Type B pancreatic cell (in vitro differentiated cells): ENCODE measurements around the gene TBC1D22A. TPM values are rescaled to one million over a fixed set of nuclear protein-coding genes. Genes with fewer than 3 reads are reported as not detected.
"Not testable (repeated sequence)": the region's sequence is repeated elsewhere in the genome, so short reads cannot be mapped to it uniquely, and the experiment has no call there.

ENCODE experiments used
- DNase-seq: peaks from one replicate; pipeline ENCODE4 v3.0.0; 2021; ENCODE audit warnings: mixed read lengths; ENCODE audit not compliant: unreplicated experiment; ENCODE audit errors: extremely low spot score
- H3K27ac Mint-ChIP-seq: 2 replicates; pipeline ENCODE4 v1.8.0; 2021; ENCODE audit warnings: mild to moderate bottlenecking, mixed read lengths
- H3K27me3 Mint-ChIP-seq: 2 replicates; pipeline ENCODE4 v1.8.0; 2021; ENCODE audit warnings: mixed read lengths
- H3K36me3 Mint-ChIP-seq: 2 replicates; pipeline ENCODE4 v1.8.0; 2021; ENCODE audit warnings: mixed read lengths
- H3K4me1 Mint-ChIP-seq: one replicate; pipeline ENCODE4 v1.8.0; 2021; ENCODE audit warnings: mixed read lengths; ENCODE audit not compliant: unreplicated experiment
- H3K4me3 Mint-ChIP-seq: 2 replicates; pipeline ENCODE4 v1.8.0; 2021; ENCODE audit warnings: mild to moderate bottlenecking, mixed read lengths
- H3K9me3 Mint-ChIP-seq: 2 replicates; pipeline ENCODE4 v1.8.0; 2021; ENCODE audit warnings: mixed read lengths
- total RNA-seq: library from RNA; stranded (reverse); gene quantifications from 2 replicates; pipeline ENCODE4 v1.2.1, GENCODE V29; 2021; ENCODE audit warnings: low replicate concordance
- TF ChIP-seq, protein P1 (sequence below): fragments of 200-600 bp; sonication (generic); conservative IDR thresholded peaks from 2 replicates; pipeline ENCODE4 v1.5.0; 2021; ENCODE audit warnings: antibody characterized with exemption, mild to moderate bottlenecking

TBC1D22A gene
- total RNA-seq, 1 donor from 2014 or later: 16.2 TPM

DNA sequence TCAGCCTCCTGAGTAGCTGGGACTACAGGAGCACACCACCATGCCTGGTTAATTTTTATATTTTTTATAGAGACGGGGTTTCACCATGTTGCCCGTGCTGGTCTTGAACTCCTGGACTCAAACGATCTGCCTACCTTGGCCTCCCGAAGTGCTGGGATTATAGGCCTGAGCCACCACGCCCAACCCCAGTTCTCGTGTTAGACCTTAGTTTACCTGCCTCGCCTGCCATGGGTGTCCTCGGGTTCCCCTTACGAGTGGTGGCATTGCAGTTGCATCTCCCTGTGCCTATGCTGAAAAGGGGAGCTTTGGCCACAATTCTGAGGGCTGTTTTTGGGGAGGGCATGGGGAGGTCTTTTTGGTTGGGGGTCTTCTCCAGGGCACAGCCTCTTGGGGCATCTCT, 18.8 kb downstream of the TBC1D22A start:
- Mint-ChIP-seq H3K36me3 (peaks cover 4% of the 10 kb centered on the region), H3K4me3 (no peak overlapping the region), H3K27ac (no peak overlapping the region), H3K9me3 (no peaks in the 10 kb centered on the region), H3K27me3 (no peaks in the 10 kb centered on the region), H3K4me1 (peaks cover 17% of the 10 kb centered on the region)
- TF ChIP-seq, protein P1, sequence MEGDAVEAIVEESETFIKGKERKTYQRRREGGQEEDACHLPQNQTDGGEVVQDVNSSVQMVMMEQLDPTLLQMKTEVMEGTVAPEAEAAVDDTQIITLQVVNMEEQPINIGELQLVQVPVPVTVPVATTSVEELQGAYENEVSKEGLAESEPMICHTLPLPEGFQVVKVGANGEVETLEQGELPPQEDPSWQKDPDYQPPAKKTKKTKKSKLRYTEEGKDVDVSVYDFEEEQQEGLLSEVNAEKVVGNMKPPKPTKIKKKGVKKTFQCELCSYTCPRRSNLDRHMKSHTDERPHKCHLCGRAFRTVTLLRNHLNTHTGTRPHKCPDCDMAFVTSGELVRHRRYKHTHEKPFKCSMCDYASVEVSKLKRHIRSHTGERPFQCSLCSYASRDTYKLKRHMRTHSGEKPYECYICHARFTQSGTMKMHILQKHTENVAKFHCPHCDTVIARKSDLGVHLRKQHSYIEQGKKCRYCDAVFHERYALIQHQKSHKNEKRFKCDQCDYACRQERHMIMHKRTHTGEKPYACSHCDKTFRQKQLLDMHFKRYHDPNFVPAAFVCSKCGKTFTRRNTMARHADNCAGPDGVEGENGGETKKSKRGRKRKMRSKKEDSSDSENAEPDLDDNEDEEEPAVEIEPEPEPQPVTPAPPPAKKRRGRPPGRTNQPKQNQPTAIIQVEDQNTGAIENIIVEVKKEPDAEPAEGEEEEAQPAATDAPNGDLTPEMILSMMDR: no peak
- DNase-seq: no peak

DNA sequence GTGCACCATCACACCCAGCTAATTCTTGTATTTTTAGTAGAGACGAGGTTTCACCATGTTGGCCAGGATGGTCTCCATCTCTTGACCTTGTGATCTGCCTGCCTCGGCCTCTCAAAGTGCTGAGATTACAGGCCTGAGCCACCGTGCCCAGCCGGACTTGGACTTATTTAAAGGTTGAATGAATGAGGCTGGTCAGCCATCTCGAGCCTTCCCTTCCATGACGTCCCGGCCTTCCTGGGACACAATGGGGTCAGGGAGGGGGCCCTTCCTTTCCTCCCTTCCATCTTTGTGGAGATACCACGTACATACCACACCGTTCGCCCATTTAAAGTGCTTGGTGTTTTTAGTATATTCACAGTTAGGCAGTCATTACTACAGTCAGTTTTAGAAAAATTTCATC, 19.8 kb downstream of the TBC1D22A start:
- DNase-seq, H3K27ac Mint-ChIP-seq, H3K4me3 Mint-ChIP-seq, H3K9me3 Mint-ChIP-seq, H3K36me3 Mint-ChIP-seq, H3K27me3 Mint-ChIP-seq, H3K4me1 Mint-ChIP-seq: not testable (repeated sequence)

DNA sequence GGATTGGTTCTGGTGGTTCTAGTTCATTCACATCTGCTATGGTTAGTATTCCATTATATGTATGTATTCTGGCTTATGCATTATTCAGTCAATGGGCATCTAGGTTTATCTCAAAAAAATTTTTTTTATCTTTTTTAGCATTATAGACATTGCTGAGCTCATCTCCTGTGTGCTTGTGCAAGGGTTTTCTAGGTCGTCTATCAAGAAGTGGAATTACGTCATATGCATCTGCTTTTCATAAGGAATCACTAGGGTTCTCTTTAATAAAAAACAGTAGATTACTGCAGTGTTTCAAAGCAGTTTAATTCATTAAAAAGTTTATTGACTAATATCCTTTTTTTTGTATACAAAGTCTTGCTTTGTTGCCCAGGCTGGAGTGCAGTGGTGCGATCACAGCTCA, 21.3 kb downstream of the TBC1D22A start:
- no peak for DNase-seq
- H3K27ac Mint-ChIP-seq: no peak overlapping the region
- no peaks in the 10 kb centered on the region for H3K9me3 Mint-ChIP-seq
- H3K27me3 Mint-ChIP-seq: no peaks in the 10 kb centered on the region
- TF ChIP-seq, protein P1: no peak
- peaks cover 4% of the 10 kb centered on the region for H3K36me3 Mint-ChIP-seq
- H3K4me1 Mint-ChIP-seq: no peaks in the 10 kb centered on the region
- H3K4me3 Mint-ChIP-seq: no peak overlapping the region

DNA sequence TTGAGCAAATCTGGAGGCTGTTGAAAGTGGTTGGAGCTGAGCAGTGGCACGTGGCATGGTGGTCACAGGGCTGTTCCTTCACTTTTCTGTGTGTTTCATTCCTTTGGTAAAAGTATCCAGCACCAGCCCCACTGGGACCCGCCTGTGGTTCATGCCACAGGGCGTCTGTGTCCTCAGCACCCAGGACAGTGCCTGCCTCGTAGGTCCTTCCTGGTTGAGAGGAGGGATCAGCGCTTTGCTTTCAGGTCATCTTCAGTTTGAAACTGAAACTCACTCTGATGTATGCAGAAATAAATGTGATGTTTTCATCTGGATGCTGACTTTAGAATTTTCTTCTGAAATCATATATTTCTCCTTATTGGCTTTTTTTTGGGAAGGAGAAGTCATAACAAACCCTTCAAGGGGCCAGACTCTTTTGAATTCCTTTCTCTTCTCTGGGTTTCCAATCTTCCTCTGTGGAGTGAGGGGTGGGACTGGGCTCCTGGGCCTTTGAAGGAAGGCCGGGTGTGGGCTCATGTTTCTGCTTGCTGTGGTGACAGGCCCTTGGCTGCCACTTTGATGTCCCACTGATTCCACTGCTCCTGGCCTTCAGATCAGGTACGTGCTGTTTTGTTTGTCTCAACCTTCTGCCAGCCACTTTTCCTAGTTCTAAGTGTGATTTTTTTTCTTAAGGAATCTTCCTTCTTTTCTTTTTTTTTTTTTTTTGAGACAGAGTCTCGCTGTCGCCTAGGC, 26.2 kb downstream of the TBC1D22A start:
- H3K9me3 Mint-ChIP-seq: no peaks in the 10 kb centered on the region
- H3K4me3 Mint-ChIP-seq: no peak overlapping the region
- no peaks in the 10 kb centered on the region for H3K4me1 Mint-ChIP-seq
- no peaks in the 10 kb centered on the region for H3K27me3 Mint-ChIP-seq
- no peak for DNase-seq
- TF ChIP-seq, protein P1: no peak
- peaks cover 2% of the 10 kb centered on the region for H3K36me3 Mint-ChIP-seq
- no peak overlapping the region for H3K27ac Mint-ChIP-seq

DNA sequence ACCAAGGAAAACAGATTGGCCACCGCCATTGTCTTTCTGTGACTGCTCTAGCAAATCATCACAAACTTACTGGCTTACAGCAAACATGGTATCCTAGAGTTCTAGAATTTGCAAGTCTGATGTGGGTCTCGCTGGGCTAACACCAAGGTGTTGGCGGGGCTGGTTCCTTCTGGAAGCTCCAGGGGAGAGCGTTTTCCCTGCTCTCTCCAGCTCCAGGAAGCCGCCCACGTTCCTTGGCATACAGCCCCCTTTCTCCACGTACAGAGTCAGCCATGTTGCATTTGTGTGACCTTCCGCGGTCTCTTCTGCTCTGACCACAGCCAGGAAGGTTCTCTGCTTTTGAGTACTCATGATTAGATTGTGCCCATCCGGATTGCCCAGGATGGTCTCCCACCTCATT, 27.5 kb downstream of the TBC1D22A start:
- Mint-ChIP-seq H3K36me3 (no peaks in the 10 kb centered on the region), H3K27ac (no peak overlapping the region), H3K4me3 (no peak overlapping the region), H3K4me1 (no peaks in the 10 kb centered on the region), H3K9me3 (no peaks in the 10 kb centered on the region), H3K27me3 (no peaks in the 10 kb centered on the region)
- TF ChIP-seq, protein P1: no peak
- DNase-seq: no peak

DNA sequence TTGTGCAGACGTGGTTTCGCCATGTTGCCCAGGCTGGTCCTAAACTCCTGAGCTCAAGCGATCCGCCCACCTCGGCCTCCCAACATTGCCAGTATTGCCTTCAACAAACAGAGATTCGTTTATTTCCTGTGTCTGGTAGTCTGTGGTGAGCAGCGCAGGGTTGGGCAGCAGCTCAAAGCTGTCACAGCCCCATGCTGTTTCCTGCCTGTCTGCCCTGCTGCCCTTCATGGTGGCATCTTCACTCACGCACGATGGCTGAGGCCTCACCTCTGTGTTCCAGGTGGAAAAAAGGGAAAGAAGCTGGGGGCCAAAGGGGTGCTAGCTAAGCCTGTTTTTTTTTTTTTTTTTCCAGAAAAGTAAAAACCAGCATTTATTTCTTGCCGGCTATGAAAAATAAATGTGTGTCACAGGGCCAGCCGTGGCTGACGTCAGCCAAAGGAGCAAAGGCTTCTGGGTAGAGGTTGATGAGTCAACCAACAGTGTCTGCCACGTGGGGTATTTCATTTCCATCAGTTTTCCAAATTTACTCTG, 28.8 kb downstream of the TBC1D22A start:
- H3K27ac Mint-ChIP-seq: no peak overlapping the region

More for the DNA sequence above, 28.8 kb downstream of the TBC1D22A start:
- Mint-ChIP-seq H3K36me3 (no peaks in the 10 kb centered on the region), H3K4me1 (no peaks in the 10 kb centered on the region), H3K9me3 (no peaks in the 10 kb centered on the region), H3K4me3 (no peak overlapping the region), H3K27me3 (no peaks in the 10 kb centered on the region)
- DNase-seq: no peak
- TF ChIP-seq, protein P1: no peak
